Esophagus squamous epithelium (tissue), 4 donors: ENCODE measurements around the gene ASIC2.

Experiments used
- CTCF ChIP-seq, 6 experiments: fragments of 450-650 bp in 4 of 6; fragments of 200-600 bp in 2 of 6; sonication (generic) in 2 of 6; IDR thresholded peaks; one replicate each; pipeline ENCODE4 v1.5.1; 2016 to 2019; ENCODE audit warnings: antibody characterized with exemption in 6 of 6, mild to moderate bottlenecking in 4 of 6, moderate library complexity in 4 of 6
- POLR2A ChIP-seq, 4 donors: fragments of 450-650 bp; IDR thresholded peaks; one replicate each; pipeline ENCODE4 v1.6.1; 2017; ENCODE audit warnings: antibody characterized with exemption in 4 of 4, mild to moderate bottlenecking in 4 of 4, moderate library complexity in 3 of 4

DNA sequence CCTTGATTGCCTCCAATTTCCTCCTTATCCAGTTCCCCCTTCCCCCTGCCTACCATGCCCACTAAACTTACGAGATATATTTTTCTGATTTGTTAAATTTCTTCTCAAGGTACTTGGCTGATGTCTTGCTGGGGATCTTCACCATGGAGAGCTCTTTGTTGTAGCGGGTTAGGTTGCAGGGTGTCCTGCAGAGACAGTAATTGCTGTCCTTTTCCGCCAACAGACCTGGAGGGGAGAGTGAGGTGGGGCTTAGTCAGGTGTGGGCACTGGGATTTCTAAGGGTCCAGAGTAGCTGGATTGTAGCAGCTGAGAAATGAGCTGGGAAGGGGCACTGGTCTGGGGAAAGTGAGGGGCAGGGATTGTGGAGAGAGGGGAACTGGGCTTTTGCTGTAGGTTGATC, 269.3 kb downstream of the ASIC2 start:
- TF ChIP-seq CTCF (IDR thresholded peaks at IDR 0.05) (no peak), POLR2A (IDR thresholded peaks at IDR 0.05) (no peak)
